Effector CD8-positive, alpha-beta T cell (primary cell): Measurements from ENCODE around the gene SPTBN5.

Source experiments
- DNase-seq: peaks from one replicate; lab custom pipeline; 2025; lab: John Stamatoyannopoulos, UW

SPTBN5 gene

DNA sequence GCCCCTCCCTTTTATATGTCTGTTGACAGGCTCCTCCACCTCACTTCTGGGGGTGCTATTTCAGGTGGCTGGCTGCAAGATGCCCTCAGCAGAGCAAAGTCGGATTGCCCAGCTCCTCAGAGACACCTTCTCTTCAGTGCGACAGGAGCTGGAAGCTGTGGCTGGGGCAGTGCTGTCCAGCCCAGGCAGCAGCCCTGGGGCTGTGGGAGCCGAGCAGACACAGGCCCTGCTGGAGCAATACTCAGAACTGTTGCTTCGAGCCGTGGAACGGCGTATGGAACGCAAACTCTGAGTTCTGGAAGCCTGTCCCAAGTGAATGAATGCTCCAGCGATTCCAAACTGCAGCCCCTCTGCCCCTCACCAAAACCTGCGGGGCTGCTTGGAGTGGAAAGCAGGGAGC lies 68.7 kb downstream of the SPTBN5 start:
- no peak for DNase-seq

DNA sequence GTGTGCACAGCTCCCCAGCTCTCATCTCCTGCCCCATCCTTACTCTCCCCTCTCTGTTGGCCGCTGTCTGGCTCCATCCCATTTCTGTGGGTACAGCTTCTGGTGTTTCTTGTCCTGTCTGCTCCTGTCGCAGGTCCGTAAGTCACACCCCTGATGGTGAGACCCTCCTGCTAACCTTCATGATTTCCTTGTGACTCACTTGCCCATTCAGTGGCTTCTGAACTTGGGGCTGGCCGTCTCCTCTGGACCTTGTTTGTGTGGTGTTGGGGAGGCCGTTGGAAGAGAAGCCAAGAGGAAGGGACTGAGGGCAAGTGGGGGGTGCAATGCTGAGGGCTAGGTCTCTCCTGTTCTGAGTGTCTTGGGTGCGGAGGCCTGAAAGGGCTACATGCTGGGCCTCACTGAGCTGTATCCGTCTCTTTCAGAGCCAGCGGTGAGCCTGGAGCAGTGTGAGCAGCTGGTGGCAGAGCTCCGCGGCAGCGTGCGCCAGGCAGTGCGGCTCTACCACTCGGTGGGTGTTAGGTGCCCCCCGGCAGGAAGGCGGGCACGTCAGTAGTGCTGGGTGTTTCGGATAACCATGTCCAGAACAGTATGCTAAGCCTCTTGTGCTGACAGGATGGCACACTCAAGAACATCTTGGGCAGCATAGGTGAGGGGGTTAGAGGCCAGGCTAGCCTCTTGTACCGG lies 69.6 kb downstream of the SPTBN5 start:
- DNase-seq: no peak

DNA sequence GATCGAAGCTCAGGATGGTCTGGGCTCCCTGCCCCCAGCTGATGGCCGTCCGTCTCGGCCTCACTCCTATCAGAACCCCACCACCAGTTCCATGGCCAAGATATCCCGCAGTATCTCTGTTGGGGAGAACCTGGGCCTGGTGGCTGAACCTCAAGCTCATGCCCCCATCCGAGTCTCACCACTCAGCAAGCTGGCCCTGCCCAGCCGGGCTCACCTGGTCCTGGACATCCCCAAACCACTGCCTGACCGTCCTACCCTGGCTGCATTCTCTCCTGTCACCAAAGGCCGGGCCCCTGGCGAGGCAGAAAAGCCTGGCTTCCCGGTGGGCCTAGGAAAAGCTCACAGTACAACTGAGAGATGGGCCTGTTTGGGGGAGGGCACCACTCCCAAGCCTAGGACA lies 70.4 kb downstream of the SPTBN5 start:
- no peak for DNase-seq

DNA sequence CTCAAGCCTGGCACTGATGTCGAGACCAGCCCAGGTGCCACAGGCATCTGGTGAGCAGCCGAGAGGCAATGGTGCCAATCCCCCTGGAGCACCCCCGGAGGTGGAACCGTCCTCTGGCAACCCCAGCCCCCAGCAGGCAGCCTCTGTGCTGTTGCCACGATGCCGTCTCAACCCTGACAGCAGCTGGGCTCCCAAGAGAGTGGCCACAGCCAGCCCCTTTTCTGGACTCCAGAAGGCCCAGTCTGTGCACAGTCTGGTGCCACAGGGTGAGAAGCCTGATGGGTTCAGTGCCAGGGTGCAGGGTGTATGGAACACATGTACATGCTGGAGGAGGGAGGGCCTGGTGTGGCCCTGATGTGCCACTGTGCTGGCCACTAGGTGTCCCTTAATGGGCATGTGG lies 70.9 kb downstream of the SPTBN5 start:
- DNase-seq: no peak

DNA sequence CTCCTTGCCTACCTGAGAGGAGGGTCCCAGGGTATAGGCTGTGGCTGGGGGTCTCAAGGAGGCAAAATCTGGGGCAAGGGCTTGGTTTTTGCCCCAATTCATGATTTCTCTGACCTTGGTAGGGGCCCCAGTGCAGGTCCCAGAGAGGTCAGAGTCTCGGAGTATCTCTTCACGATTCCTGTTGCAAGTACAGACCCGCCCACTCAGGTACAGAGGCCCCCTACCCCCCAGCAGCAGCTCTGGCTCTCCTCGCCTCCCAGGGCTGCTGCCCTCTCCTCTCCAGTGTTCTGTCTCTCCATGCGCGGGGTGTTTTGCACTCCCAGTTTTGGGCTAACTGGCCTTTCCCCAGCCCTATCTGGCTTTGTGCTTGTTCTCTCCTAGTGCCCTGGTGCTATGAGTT lies 71.4 kb downstream of the SPTBN5 start:
- no peak for DNase-seq

DNA sequence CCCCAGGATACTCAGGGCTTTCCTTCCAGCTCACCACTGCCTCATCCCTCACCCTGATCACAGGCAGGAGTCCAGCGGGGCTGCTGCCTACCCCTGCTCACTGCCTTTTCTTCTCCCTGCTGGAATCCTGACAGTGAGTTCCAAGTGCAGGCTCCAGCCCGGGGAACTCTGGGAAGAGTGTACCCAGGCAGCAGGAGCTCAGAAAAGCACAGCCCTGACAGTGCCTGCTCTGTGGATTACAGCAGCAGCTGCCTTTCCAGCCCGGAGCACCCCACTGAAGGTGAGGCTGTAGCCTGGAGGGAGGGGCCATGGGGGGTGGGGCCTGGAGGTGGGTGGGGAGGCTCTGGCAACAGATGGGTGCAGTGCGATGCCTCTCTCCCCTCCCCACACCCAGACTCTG lies 72.0 kb downstream of the SPTBN5 start:
- DNase-seq: no peak

DNA sequence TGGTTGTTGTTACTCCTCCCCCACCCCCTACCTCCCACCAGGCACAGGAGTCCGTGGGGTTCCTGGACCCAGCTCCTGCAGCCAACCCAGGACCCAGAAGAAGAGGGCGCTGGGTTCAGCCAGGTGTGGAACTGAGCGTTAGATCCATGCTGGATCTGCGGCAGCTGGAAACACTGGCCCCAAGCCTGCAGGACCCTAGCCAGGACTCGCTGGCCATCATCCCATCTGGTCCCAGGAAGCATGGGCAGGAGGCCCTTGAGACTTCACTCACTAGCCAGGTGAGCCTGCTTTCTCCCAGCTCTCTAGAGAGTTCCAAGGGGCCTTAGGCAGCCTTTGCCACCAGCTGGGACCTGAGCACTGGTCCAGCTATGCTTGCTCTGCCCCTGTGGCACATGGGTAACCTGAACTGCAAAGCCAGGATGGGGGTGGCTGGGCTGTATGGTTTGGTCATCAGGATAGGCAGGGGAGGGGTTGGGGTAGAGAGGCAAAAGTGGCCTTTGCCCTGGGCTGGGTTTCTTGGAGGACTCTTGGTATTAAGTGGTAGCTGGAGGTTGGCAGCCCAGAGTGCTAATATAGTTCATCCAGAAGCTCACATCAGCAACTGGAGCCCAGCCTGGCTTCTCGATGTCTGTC lies 72.9 kb downstream of the SPTBN5 start:
- DNase-seq: no peak

- DNase-seq: no peak
Measured at GRCh38 chr15:41819455-41820050, 74.3 kb downstream of the SPTBN5 start.

GRCh38 chr15:41817781-41818180 lies 76.1 kb downstream of the SPTBN5 start:
- DNase-seq: no peak

GRCh38 chr15:41817327-41817726 lies 76.5 kb downstream of the SPTBN5 start:
- no peak for DNase-seq

GRCh38 chr15:41816788-41817187 lies 77.1 kb downstream of the SPTBN5 start:
- no peak for DNase-seq

GRCh38 chr15:41814534-41814933 lies 79.3 kb downstream of the SPTBN5 start:
- no peak for DNase-seq

DNA sequence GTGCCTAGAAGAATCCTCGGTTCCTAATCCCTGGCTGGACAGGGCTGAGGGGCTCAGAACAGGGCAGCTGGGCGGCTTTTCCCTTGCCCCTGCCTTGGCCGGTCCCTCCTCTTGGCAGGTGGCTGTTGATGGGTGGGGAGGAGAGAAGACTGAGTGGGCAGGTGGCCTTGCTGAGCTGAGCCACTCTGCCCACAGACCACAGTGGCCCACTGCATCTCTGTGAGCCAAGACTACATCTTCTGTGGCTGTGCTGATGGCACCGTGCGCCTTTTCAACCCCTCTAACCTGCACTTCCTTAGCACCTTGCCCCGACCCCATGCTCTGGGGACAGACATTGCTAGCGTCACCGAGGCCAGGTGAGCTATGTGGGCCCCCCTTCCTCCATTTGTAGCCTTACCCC lies 80.4 kb downstream of the SPTBN5 start:
- DNase-seq: no peak

- no peak for DNase-seq
Measured at GRCh38 chr15:41812820-41813375, 81.0 kb downstream of the SPTBN5 start.

GRCh38 chr15:41811432-41812195 lies 82.2 kb downstream of the SPTBN5 start:
- DNase-seq: peak; percentile 62

GRCh38 chr15:41810651-41811431 lies 83.0 kb downstream of the SPTBN5 start:
- DNase-seq: no peak

GRCh38 chr15:41809526-41810220 lies 84.2 kb downstream of the SPTBN5 start:
- DNase-seq: no peak

- no peak for DNase-seq
Measured at GRCh38 chr15:41809121-41809520, 84.7 kb downstream of the SPTBN5 start.

DNA sequence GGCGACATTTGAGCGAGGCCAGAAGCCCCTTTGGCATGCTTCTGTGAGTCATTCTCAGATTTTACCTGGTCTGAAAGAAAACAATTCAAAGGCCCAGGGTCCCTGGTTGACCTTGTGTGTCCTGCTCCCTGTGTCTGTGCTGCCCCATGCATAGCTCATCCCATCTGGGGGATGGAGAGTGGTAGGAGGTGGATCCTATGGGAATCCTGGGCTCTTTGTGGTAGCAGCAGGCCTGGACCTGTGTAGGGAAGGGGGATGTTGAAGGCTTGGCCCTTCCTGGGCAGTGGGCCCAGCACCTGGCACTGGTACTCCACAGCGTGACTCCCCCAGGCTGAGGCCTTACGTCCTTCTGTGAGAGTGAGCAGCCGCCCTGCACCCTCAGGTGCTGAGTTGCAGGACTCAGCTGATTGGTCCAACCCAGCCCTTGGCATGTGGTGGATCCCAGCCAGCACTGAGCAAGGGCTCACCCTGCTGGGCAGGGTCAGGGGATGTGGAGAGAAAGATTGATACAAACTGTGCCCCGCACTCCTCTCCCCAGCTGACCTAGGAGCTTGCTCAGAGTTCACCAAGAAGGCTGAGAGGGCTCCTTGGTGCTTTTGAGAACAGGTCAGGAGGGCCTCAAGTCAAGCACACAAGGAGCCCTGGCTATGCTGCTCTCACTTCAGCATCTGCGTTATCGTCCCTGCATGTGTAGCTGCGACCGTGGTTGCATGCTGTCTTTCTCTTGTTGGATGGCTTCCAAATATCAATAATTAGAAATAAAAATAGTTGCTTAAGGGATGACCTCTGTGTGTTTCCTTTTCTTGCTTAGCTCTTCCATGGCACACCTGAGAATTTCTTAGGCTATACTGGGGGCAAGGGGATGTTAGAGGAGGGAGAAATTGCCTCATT lies 87.3 kb downstream of the SPTBN5 start:
- no peak for DNase-seq

DNA sequence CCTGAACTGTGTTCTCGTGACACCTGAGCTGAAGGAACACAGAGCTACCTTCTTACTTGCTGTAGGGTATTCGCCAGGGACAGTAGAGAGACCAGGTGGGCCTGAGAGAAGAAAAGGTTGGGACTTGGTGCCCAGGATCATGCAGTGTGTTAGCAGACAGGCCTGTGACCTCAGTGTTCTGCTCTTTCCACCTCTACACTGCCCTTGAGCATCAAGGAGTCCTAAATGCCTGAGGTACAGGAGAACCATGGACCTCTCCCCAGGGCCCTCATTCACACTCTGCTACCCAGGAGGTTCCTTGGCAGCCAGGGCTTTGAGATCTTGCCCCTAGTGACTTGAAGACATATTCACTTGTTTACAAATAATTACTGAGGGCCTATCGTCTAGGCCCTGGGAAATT lies 88.1 kb downstream of the SPTBN5 start:
- no peak for DNase-seq
